AG04449 (cell line): Measurements from ENCODE around the gene PRR5L.

Experiments
- CTCF ChIA-PET: fragments of 350-600 bp; formaldehyde crosslinking; extraction: SDS; loops from one replicate; lab custom pipeline; 2021; ENCODE audit warnings: antibody characterized with exemption; lab: Yijun Ruan, JAX
- POLR2A ChIA-PET: fragments of 400-600, 350-600 bp; formaldehyde crosslinking; extraction: SDS; loops from one replicate; lab custom pipeline; 2020; ENCODE audit warnings: antibody characterized with exemption, inconsistent platforms; lab: Yijun Ruan, JAX
- DNase-seq: peaks from one replicate; pipeline ENCODE4 v3.0.0-alpha.2; 2010; ENCODE audit warnings: low read depth, low spot score
- H3K4me3 ChIP-seq: 2 replicates; pipeline ENCODE4 v1.5.1; 2011; ENCODE audit warnings: low read depth, mild to moderate bottlenecking, control low read depth, low read length
- CTCF ChIP-seq: IDR thresholded peaks from one replicate; pipeline ENCODE4 v1.5.1; 2011; ENCODE audit warnings: mild to moderate bottlenecking, moderate library complexity, low read length, control low read depth, inconsistent platforms; ENCODE audit not compliant: insufficient read depth; ENCODE audit errors: missing control alignments

PRR5L gene

GRCh38 chr11:36343436-36343835, 47.3 kb downstream of the PRR5L start:
- H3K4me3 ChIP-seq = no peak overlapping the region
- POLR2A ChIA-PET = no interaction called here
- CTCF ChIA-PET = interaction anchor here (0.7 kb wide), 1 partner anchor 9 kb away, joined by 4 read pairs; no protein-coding TSS in a partner anchor
- DNase-seq = no peak
- TF ChIP-seq CTCF = no peak

- POLR2A ChIA-PET = no interaction called here
- TF ChIP-seq CTCF = no peak
- no peak for DNase-seq
- CTCF ChIA-PET = no interaction called here
- no peak overlapping the region for H3K4me3 ChIP-seq
These were observed 49.0 kb downstream of the PRR5L start for GRCh38 chr11:36345084-36345511.

GRCh38 chr11:36345535-36346141, 49.5 kb downstream of the PRR5L start:
- CTCF ChIA-PET = no interaction called here

GRCh38 chr11:36346562-36347383, 50.7 kb downstream of the PRR5L start:
- ChIA-PET CTCF (interaction anchor here (0.7 to 1.0 kb wide), 2 partner anchors 12 to 39 kb away, joined by 3 read pairs; no protein-coding TSS in a partner anchor), POLR2A (no interaction called here)
- H3K4me3 ChIP-seq = no peak overlapping the region
- no peak for TF ChIP-seq CTCF
- no peak for DNase-seq

More at GRCh38 chr11:36345535-36346141, 49.5 kb downstream of the PRR5L start:
- POLR2A ChIA-PET = no interaction called here
- no peak for TF ChIP-seq CTCF
- H3K4me3 ChIP-seq = no peak overlapping the region
- no peak for DNase-seq

- ChIA-PET POLR2A (no interaction called here), CTCF (interaction anchor here (1.0 kb wide), 1 partner anchor 12 kb away, joined by 3 read pairs; no protein-coding TSS in a partner anchor)
- no peak for DNase-seq
- H3K4me3 ChIP-seq = no peak overlapping the region
- TF ChIP-seq CTCF = no peak
These were observed 51.4 kb downstream of the PRR5L start for GRCh38 chr11:36347384-36347906.
